ENCODE measurements around the gene ZRANB2. TPM values are rescaled to one million over a fixed set of nuclear protein-coding genes. Genes with fewer than 3 reads are reported as not detected.

ZRANB2 gene
- polyA plus RNA-seq, 1 donor from 2014 or later = 181 TPM

GRCh38 chr1:71088645-71089287 lies 7.9 kb upstream of the ZRANB2 start:
- Histone ChIP-seq H3K27me3 (ENCODE audit: insufficient read depth, low read depth, low read length) (no peaks in the 10 kb centered on the region), H3K9me3 (ENCODE audit: low read length) (no peaks in the 10 kb centered on the region), H3K36me3 (ENCODE audit: insufficient read depth, low read length) (no peaks in the 10 kb centered on the region), H3K4me2 (ENCODE audit: low read length) (no peak overlapping the region), H4K20me1 (ENCODE audit: insufficient read depth) (no peaks in the 10 kb centered on the region), H3K9me2 (ENCODE audit: insufficient read depth, low read length) (no peaks in the 10 kb centered on the region), H3F3A (ENCODE audit: insufficient read depth, low read length, poor library complexity, severe bottlenecking) (no peaks in the 10 kb centered on the region), H3K9ac (ENCODE audit: low read length) (no peak overlapping the region), H3K27ac (ENCODE audit: low read length) (no peak overlapping the region), H2AFZ (ENCODE audit: low read depth, low read length) (no peak overlapping the region), H3K79me2 (replicated peaks; ENCODE audit: insufficient read depth, low read length) (no peaks in the 10 kb centered on the region), H3K4me3 (ENCODE audit: low read length) (no peak overlapping the region)
- TF ChIP-seq TAF1 (IDR thresholded peaks at IDR 0.05; ENCODE audit: low read depth) (no peak), EZH2 (IDR thresholded peaks at IDR 0.05; ENCODE audit: borderline replicate concordance, insufficient read depth, low read length, poor library complexity, severe bottlenecking) (no peak), POLR2AphosphoS5 (IDR thresholded peaks at IDR 0.05) (no peak), EP300 (conservative IDR thresholded peaks at IDR 0.05; ENCODE audit: poor library complexity, severe bottlenecking) (no peak), MXI1 (conservative IDR thresholded peaks at IDR 0.05; ENCODE audit: poor library complexity, severe bottlenecking) (no peak), REST (IDR thresholded peaks at IDR 0.05; ENCODE audit: borderline replicate concordance) (no peak), SMC3 (conservative IDR thresholded peaks at IDR 0.05; ENCODE audit: poor library complexity) (no peak), CTCF (IDR thresholded peaks at IDR 0.05; ENCODE audit: poor library complexity, severe bottlenecking) (no peak)

- H3K27me3 ChIP-seq (ENCODE audit: insufficient read depth, low read depth, low read length) = no peaks in the 10 kb centered on the region
- no peak overlapping the region for H3K27ac ChIP-seq (ENCODE audit: low read length)
- H3K4me2 ChIP-seq (ENCODE audit: low read length) = no peak overlapping the region
- no peak for TF ChIP-seq REST (IDR thresholded peaks at IDR 0.05; ENCODE audit: borderline replicate concordance)
- TF ChIP-seq RAD21 (conservative IDR thresholded peaks at IDR 0.05) = no peak
- TF ChIP-seq MXI1 (conservative IDR thresholded peaks at IDR 0.05; ENCODE audit: poor library complexity, severe bottlenecking) = no peak
- no peak for TF ChIP-seq SMC3 (conservative IDR thresholded peaks at IDR 0.05; ENCODE audit: poor library complexity)
- TF ChIP-seq EZH2 (IDR thresholded peaks at IDR 0.05; ENCODE audit: borderline replicate concordance, insufficient read depth, low read length, poor library complexity, severe bottlenecking) = no peak
- TF ChIP-seq EP300 (conservative IDR thresholded peaks at IDR 0.05; ENCODE audit: poor library complexity, severe bottlenecking) = no peak
- TF ChIP-seq TAF1 (IDR thresholded peaks at IDR 0.05; ENCODE audit: low read depth) = no peak
- no peak for TF ChIP-seq POLR2AphosphoS5 (IDR thresholded peaks at IDR 0.05)
- H3K79me2 ChIP-seq (replicated peaks; ENCODE audit: insufficient read depth, low read length) = no peaks in the 10 kb centered on the region
- no peaks in the 10 kb centered on the region for H4K20me1 ChIP-seq (ENCODE audit: insufficient read depth)
- H3F3A ChIP-seq (ENCODE audit: insufficient read depth, low read length, poor library complexity, severe bottlenecking) = no peaks in the 10 kb centered on the region
- no peak overlapping the region for H3K4me3 ChIP-seq (ENCODE audit: low read length)
- H3K9ac ChIP-seq (ENCODE audit: low read length) = no peak overlapping the region
- no peaks in the 10 kb centered on the region for H3K36me3 ChIP-seq (ENCODE audit: insufficient read depth, low read length)
- H2AFZ ChIP-seq (ENCODE audit: low read depth, low read length) = no peak overlapping the region
- no peaks in the 10 kb centered on the region for H3K9me2 ChIP-seq (ENCODE audit: insufficient read depth, low read length)
- no peaks in the 10 kb centered on the region for H3K9me3 ChIP-seq (ENCODE audit: low read length)
These were observed 6.9 kb upstream of the ZRANB2 start for GRCh38 chr1:71087713-71088112.

Measured in neural cell (in vitro differentiated cells).